Stimulated activated CD8-positive, alpha-beta memory T cell treated with anti-CD3 and anti-CD28 coated beads, Interleukin-4, amount 100 ng/mL, for 24 hours (primary cell): ENCODE results near the gene CYP21A2.
"Not testable (repeated sequence)": the region's sequence is repeated elsewhere in the genome, so short reads cannot be mapped to it uniquely, and the experiment has no call there.

ENCODE experiments used
- DNase-seq: peaks from one replicate; pipeline ENCODE4 v3.0.0-alpha.2; 2020; ENCODE audit warnings: low read depth

The CYP21A2 gene

DNA sequence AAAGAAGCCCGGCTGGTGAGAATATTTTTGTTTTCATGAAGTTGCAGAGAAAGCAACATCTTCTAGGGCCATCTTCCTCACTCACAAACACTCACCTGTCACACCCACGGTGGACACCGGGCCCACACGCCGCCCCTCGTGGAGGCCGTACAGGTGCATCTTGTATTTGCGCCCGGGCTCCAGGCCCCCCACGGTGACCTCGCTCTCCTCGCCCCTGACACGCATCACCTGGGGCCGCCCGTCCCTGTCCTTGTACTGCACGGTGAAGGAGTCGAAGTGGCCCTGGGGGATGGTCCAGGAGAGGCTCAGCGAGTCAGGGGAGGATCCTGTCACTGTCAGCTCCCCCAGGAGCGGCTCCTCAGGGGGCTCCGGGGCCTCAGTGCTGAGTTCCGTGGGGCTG is 17.5 kb downstream of the CYP21A2 start:
- not testable (repeated sequence) for DNase-seq

DNA sequence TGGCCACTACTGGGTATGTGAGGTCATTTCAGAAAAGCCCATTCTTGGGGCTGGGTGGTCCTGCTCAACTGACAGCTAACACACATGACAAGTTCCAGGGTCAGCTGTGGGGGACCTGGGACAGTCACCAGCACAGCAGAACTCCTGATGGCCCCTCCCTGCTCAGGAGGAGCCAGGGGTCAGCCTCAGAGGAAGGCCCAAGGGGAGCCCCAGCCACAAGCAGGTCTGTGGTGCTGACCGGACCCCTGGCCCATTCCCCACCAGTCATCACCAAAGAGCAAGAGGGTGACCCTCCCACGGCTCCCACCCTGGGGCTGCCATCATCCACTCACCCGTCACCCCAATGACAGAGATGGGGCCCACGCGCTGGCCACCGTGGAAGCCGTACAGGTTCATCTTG is 18.0 kb downstream of the CYP21A2 start:
- no peak for DNase-seq

DNA sequence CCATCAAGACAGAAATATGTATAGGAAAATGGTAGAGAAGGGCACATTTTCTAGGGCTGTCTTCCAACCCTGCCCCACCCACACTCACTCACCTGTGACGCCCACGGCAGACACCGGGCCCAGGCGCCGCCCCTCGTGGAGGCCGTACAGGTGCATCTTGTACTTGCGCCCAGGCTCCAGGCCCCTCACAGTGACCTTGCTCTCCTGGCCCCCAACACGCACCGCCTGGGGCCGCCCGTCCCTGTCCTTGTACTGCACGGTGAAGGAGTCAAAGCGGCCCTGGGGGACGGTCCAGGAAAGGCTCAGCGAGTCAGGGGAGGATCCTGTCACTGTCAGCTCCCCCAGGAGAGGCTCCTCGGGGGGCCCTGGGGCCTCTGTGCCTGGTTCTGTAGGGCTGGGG is 19.8 kb downstream of the CYP21A2 start:
- no peak for DNase-seq

DNA sequence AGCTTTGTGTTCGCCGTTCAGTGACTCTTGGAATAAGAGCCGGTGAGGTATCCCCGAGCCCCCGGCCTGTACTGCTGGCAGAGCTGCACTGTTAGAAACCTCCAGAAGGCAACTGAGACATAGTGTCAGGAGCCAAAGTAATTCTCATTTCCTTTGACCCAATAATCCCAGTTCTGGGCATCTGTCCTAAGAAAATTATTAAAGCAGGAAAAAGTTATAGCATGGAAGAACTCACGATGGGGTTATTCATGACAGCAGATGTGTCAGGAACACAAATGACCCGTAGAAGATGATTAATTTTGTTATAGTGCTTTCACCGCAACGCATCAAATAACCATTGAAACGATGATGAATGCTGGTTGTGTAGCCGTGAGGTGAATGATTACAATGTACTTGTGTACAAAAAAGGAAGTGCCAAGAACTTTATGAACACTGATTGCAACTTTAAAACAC is 20.3 kb downstream of the CYP21A2 start:
- DNase-seq: no peak

DNA sequence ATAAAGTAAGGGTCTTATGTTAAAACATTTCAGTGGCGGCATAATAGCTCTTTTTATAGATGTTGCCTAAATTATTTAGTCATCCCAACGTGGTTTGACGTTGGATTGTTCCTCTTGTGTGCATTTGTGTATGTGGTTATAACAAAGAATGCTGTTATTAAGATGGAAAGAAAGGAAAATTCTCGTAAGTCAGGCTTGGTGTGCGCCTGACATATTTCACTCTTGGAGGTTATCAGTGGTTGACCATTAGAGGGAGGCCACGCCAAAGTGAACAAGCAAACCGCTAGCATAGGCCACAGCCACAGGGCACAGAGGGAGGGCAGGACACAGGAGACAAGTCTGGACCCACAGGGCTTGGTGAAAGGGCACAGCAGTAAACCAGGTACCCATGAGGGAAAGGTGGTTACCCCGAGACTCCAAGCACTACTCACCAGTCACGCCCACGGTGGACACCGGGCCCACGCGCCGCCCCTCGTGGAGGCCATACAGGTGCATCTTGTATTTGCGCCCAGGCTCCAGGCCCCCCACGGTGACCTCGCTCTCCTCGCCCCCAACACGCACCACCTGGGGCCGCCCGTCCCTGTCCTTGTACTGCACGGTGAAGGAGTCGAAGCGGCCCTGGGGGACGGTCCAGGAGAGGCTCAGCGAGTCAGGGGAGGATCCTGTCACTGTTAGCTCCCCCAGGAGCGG is 22.9 kb downstream of the CYP21A2 start:
- no peak for DNase-seq

DNA sequence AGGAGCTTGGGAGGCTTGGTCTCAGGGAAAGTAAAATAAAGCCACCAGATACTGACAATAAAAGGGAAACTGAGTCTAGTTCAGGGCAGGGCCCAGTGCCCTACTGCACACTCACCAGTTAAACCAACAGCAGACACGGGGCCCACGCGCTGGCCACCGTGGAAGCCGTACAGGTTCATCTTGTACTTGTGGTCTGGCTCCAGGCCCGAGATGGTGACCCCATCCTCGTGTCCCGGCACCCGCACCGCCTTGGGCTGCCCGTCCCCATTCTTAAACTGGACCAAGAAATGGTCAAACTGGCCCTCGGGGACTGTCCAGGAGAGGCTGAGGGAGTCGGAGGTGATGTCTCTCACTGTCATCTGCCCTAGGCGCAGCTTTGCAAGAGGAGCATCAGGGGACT is 26.5 kb downstream of the CYP21A2 start:
- no peak for DNase-seq

DNA sequence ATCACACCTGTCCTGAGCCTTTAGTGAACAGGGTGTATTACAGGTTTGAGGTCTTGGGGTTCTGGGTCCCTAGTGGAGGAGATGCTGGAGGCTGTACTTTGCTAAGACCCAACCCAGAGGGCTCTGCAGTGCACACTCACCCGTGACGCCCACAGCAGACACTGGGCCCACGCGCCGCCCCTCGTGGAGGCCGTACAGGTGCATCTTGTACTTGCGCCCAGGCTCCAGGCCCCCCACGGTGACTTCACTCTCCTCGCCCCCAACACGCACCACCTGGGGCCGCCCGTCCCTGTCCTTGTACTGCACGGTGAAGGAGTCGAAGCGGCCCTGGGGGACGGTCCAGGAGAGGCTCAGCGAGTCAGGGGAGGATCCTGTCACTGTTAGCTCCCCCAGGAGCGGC is 29.3 kb downstream of the CYP21A2 start:
- DNase-seq: not testable (repeated sequence)

DNA sequence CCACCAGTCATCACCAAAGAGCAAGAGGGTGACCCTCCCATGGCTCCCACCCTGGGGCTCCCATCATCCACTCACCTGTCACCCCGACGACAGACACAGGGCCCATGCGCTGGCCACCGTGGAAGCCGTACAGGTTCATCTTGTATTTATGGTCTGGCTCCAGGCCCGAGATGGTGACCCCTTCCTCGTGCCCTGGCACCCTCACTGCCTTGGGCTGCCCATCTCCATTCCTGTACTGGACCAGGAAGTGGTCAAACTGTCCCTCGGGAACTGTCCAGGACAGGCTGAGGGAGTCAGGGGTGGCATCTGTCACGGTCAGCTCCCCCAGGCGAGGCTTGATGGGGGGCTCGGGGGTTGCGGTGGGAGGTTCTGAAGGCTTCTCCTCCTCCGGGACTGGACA is 30.1 kb downstream of the CYP21A2 start:
- DNase-seq: not testable (repeated sequence)

DNA sequence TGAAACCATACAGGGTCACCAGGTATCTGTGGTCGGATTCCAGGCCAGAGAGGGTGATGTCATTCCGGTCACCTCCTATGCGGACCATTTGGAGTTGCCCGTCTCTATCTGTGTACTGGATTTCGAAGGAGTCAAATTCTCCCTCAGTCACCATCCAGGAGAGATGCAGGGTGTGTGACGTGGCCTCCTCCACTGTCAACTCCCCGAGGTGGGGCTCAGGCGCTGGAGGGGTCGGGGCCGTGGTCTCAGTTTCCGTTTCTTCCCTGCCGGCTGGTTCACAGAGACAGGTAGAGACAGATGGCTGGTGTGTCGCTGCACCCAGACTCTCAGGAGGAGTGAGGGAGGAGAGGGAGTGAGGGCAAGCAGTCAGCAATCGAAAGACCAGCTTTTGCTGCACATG is 30.7 kb downstream of the CYP21A2 start:
- no peak for DNase-seq

DNA sequence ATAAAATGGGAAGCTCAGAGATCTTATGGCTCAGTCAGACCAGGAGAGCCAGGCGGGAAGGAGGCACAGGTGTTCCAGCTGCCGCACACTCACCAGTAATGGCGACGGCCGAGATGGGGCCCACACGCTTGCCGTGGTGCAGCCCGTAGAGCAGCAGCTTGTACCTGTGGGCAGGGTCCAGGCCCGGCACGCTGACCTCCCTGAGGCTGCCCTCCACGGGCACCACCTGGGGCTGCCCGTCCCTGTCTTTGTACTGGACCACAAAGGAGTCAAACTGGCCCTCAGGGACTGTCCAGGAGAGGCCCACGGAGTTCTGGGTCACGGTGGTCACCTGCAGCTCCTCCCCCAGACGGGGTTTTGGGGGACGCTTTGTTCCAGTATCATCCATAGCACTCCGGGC is 31.2 kb downstream of the CYP21A2 start:
- DNase-seq: no peak

DNA sequence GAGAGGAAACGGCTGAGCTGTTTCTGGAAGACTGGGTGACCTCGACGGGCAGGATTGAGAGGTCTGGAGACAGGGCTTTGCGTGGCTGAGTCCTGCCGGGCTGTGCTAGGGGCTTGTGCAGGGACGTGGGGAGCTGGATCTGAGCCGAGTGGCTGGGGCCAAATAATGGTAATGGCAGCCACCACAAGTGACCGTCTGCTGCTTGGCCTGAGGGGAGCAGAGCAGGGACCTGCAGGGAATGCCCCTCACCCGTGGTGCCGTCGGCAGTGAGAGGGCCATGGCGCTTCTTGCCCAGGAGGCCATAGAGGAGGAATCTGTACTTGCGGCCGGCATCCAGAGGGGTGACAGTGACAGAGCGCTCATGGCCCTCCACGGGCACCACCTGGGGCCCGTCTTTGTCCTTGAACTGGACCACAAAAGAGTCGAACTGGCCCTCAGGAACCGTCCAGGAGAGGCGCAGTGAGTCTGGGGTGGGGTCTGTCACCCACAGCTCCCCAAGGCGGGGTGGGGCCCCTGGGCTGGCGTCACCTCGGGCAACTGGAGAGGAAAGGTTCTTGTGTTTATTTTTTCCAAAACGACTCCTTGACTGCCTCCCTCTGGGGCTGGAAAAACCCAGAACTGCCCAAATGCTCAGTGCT is 31.8 kb downstream of the CYP21A2 start:
- DNase-seq: no peak

DNA sequence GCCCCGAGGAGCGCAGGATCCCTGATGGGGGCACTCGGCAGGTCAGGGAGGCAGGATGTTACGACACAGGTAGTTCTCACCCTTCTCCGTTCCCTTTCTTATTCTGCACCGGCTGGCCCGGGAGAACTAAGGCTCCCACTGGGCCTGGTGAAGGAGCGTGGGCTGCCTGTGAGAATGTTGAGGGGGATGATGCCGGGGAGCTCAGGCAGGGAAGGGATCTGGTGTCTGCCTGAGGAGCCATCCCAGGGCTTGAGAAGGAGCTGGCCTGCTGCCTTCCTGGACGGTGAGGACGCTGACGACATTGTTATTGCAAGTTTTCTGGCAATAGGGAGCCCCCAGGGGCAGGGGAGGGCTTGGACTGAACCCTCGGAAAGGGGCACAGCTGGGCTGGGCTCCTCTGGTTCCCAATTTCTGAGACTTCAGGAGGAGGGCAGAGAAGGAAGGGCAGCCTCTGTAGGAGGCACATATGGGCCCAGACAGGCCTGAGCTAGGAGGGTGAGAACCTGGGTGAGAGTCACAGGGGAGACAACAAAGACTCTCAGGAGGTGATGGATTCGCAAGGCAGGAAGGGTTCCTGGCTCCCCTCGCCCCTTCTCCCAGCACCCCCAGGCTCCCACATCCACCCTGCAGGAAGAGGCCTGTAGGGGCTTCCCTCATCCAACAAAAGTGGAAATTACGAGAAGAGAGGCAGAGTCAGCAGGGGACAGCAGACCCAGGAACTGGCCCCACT is 32.8 kb downstream of the CYP21A2 start:
- no peak for DNase-seq

DNA sequence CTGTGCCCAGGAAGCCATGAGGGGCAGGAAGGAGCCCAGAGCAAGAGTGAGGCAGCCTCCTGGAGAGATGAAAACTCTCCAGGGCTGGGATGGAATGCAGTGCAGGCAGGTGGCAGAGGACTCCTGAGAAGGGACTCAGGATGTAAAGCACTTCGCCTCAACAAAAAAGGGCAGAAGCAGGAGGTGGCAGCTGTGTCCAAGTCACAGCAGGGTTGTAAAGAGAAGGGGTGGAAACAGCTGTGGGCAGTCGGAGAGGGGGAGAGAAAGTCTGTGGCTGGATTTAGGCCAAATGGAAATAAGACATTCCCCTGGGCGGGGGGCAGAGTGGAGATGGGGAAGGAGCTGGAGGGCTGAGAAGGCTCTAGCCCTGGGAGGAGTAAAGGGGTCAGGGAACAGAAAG is 34.9 kb downstream of the CYP21A2 start:
- no peak for DNase-seq

DNA sequence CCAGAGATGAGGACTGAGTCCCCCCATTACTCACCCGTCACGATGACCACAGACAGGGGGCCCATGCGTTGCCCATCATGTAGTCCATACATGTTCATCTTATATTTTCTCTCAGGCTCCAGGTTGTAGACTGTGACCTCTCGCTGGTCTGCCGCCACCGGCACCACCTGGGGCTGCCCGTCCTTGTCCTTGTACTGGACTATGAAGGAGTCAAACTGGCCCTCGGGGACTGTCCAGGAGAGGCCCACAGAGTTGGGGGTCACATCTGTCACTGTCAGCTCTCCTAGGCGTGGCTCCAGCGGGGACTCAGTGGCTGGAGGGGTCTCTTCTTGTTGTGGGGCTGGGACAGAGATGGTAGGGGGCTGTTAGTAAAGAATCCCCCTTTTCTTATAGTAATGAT is 35.4 kb downstream of the CYP21A2 start:
- DNase-seq: no peak

DNA sequence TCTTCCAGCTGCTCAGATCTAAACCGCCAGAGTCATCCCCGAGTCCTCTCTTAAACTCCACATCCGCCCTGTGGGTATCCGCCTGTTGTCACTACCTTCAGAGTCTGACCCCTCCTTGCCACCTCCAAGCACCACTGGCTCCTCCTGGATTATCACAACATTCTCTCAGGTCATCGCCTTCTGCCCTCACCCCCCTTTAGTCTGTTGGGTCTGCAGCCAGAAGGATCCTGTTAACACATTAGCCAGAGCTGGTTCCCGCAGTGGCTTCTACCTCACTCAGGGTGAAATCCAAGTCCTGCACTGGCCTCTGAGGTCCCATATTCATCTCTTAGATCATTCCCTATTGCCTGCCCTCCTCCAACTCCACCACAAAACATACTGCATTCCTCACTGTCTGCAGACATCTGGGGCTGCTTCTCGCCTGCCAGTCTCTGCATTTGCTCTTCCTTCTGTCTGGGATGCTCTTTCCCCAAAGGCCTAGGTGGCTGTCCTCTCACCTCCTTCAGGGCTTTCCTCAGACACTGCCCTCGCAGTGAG is 36.8 kb downstream of the CYP21A2 start:
- DNase-seq: no peak

DNA sequence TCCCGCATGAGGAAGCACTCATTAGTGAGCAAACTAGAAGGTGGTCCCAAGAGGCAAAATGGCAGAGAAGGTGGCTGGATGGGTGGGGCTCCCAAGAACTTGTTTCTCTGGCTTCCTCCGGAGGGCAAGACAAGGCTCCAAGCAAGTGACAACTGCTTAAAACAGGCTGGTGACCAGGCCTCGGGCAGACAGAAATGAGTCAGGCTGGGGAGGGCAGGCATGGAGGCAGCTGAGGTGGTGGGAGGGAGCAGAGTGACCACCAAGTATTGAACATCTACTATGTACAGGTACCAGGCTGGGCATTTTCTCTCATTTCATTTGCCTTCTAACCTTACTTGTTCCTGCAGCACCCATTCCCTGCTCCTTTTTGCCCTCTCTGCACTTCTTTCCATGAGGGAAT is 37.6 kb downstream of the CYP21A2 start:
- DNase-seq: no peak

DNA sequence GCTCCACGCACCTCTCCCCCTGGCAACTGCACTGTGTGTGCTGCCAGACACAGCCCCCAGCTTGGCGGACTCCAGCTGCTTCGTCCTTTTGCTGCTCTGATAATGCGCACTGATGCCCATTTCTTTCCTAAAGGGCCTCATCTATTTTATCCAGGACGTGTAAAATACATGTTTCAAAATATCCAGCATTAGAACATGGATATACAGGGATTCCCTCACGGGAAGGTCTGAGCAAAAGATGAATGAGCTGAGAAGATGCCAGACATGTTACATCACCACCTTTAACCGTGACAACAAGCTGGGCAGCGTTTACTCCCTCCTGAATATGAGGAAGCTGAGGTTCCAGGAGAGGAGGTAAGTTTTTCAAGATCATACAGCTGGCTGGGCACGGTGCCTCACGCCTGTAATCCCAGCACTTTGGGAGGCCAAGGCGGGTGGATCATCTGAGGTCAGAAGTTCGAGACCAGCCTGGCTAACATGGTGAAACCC is 38.1 kb downstream of the CYP21A2 start:
- DNase-seq: no peak

DNA sequence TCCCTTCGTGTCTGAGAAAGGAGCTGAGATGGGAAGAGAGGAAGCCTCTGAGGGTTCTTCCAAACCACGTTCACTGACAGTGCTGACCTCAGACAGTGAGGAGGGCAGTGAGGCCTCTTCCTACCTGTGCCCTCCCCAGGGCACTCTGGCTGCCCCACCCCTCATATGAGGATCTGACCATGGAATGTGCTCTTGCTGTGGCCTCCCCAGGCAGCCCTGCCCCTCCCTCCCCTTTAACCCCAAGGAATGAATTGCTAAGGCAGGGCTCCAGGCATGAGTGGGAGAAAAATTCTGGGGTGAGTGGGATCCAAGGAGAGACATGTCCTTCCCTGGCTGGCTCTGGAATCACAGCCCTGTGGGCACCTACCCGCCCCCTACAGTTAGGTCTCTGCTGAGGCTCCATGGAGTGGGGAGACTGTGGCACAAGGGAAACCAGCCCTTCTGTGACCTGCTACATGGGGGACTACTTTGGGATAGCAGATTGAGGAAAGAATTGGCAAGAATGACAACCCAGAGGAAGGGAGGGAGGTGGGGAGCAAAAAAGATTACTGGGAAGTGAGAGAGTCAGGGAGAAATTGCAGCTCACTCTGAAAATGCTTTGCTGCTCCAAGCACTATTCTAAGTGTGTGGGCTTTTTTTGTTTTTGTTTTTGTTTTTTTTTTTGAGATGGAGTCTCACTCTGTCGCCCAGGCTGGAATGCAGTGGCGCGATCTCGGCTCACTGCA is 41.5 kb downstream of the CYP21A2 start:
- no peak for DNase-seq

DNA sequence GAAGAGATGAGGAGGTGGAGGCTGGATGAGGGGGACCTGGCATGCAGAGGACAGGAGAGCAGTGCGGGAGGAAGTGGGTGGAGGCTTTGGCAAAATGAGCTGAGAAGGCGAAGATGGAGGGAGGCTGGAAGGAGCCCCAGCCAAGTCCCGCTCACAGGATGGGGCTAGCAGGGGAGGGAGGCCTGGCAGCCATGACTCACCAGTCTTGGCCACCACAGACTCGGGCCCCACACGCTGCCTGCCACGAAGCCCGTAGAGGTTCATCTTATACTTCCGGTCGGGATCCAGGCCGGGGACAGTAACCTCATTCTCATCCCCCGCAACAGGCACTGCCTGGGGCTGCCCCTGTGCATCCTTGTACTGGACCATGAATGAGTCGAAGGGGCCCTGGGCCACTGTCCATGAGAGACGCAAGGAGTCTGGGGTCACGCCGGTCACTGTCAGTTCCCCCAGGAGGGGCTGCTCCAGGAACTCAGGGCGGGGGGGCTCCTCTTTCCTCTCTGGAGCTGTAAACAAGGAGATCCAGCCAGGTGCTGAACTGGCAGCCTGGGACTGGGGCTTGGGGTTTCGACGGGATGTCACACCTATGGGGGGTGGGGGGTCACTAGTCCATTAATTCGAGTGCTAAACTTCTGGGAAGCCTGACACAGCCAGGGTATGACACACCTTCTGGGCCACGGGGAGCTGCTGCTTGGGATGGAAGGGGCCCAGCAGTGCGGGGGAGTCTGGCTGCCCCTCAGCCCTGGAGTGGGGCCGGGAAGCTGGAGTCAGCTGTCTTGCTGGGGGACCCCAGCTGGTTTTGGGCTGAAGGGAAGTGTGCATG is 43.2 kb downstream of the CYP21A2 start:
- no peak for DNase-seq

DNA sequence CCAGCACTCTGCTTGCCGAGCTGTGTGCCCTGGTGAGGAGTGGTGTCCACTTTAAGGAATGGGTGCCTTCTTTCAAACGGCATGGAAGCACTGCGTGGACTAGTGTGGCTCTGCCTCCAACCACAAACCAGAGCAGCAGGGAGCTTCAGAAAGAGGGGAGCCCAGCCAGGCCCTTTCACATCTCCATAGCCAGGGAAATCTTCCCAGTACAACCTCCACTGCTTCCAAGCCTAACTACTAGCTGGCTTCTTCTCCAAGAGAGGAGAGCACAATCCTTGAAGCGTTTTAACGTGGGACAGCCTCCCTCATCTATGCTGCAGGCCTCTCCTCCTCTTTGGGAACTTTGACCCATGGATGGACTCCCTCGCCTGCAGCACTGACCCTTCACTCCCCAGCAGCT is 44.3 kb downstream of the CYP21A2 start:
- no peak for DNase-seq

DNA sequence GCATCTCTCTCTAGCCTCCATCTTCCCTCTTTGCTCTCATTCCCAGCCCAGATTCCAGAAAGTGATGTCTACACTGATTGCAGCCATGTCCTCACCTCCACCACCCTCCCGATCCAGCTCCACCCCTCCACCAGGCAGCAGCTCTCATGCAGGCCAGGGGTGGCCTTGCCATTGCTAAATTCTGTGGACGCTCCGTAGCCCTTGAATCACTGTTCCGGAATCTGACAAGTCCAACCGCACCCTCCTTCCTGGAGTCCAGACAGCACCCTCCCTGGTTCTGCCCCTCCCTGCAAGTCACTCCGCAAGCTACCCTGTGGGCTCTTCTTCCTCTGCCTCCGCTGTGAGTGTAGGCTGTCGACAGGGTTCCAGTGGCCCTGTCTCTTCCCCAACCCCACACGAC is 44.7 kb downstream of the CYP21A2 start:
- no peak for DNase-seq
